Activated T-cell treated with anti-CD3 and anti-CD28 coated beads for 1 hour (primary cell): Measurements from ENCODE around the gene SPEM1.

ENCODE experiments used
- DNase-seq: peaks from one replicate; pipeline ENCODE4 v3.0.0-alpha.2; 2020; ENCODE audit warnings: low read depth

The SPEM1 gene, protein sequence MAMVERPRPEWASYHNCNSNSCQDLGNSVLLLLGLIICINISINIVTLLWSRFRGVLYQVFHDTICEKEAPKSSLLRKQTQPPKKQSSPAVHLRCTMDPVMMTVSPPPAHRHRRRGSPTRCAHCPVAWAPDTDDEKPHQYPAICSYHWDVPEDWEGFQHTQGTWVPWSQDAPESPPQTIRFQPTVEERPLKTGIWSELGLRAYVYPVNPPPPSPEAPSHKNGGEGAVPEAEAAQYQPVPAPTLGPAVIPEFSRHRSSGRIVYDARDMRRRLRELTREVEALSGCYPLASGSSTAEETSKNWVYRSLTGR

GRCh38 chr17:7419819-7420610 is at the start of gene SPEM1:
Gene SPEM1, plus strand, starts transcription at chr17:7420324. Its CDS starts 61 bp downstream, at chr17:7420385.
- no peak for DNase-seq

DNA sequence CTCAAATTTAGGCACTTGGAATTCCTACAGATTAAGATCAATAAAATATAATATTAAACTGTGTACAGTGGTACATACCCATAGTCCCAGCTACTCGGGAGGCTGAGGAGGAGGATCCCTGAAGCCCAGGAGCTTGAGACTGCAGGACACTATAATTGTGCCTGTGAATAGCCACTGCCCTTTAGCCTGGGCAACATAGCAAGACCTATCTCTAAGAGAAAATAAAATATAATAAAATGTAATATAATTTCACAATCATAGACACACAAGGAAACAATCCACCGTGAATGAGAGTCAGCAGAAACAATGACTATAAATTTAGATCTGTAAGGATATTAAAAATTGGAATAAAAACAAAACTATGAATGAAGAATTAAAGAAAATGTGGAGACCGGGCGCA is 49.3 kb upstream of the SPEM1 start:
- DNase-seq: no peak

GRCh38 chr17:7374353-7374752 is 45.8 kb upstream of the SPEM1 start:
- DNase-seq: no peak

GRCh38 chr17:7379134-7379533 is 41.0 kb upstream of the SPEM1 start:
- DNase-seq: no peak

DNA sequence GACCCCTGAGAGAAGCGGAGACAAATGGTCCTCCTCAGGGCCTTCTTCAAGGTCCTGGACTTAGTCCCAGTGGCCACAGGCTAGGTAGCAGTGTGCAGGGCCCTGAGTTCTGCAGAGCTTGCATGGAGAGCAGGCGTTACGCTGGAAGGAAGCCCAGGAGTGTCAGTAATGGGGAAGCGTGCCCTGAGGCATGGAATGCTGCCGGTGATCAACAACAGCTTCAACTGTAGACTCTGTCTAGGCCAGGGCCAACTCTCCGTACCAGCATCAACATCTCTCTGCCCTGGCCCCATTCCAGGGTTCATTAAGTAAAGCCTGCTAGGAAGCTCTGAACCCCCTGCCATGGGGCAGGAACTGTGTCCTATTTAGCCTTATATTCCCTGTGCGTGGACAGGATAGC is 39.8 kb upstream of the SPEM1 start:
- DNase-seq: no peak

DNA sequence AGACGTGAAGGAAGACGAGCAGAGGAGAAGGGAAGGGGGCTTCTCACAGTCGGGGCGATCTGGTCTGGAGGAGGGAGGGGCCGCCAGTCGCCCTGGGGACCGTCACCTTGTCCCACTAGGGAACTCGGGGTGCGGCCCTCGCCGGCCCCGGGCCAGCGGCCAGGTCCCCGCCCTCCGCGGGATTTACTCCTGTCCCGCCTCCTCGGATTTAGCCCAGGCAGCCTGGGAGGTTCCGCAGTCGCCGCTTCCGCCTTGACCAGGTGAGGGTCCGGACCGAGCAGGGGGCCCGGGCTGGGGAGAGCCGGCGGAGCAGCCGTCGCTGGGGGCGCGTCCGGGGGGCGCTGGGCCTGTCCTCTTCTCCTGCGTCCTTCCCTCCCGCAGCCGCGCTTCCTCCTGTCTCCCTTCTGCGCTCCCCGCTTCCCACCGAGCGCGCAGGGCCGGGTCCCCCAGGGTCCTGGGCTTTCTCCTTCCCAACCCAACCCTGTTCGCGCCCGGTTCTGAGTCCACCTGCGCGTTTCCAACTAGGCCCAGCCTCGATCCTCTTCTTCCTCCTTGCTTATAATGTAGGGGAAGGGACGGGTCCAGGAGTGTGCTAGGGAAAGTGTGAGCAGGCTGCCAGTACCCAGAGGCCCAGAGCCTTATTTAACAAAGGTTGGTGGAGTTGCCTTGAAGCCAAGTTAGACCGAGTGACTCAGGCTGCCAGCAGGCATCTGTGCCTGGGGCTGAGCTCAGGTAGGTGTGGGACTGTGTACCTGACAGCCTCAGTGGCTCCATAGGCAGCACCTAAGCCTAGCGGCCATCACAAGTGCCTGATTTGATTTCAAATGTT is 39.1 kb upstream of the SPEM1 start, which contains the start of gene TNK1:
Gene TNK1, plus strand, starts transcription at position 235 of the 829 bp plus-strand sequence. CDS start 1,838 bp downstream, outside the sequence.
- no peak for DNase-seq

DNA sequence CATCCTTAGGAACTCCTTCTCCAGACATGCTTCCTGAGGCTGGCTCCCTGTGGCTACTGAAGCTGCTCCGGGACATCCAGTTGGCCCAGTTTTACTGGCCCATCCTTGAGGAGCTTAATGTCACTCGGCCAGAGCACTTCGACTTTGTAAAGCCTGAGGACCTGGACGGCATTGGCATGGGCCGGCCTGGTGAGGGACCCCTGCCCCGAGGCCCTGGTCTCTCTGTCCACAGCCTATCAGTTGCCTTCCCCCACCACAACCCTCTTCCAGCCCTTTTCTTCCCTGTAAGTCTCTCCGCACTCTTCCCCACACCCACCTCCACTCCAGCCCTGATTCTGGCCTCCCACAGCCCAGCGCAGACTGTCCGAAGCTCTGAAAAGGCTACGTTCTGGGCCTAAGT is 37.2 kb upstream of the SPEM1 start:
- DNase-seq: no peak

DNA sequence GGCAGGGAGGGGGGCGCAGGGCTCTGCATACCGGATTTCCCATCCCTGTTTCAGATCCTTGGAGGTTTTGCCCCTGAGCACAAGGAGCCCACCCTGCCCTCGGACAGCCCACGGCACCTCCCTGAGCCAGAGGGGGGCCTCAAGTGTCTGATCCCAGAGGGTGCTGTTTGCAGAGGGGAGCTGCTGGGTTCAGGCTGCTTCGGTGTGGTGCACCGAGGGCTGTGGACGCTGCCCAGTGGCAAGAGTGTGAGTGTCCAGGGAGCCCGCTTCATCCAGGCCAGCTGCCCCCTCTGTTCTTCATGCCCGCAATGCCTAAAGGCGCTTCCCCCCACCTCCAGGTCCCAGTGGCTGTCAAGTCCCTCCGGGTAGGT is 36.8 kb upstream of the SPEM1 start:
- DNase-seq: no peak

DNA sequence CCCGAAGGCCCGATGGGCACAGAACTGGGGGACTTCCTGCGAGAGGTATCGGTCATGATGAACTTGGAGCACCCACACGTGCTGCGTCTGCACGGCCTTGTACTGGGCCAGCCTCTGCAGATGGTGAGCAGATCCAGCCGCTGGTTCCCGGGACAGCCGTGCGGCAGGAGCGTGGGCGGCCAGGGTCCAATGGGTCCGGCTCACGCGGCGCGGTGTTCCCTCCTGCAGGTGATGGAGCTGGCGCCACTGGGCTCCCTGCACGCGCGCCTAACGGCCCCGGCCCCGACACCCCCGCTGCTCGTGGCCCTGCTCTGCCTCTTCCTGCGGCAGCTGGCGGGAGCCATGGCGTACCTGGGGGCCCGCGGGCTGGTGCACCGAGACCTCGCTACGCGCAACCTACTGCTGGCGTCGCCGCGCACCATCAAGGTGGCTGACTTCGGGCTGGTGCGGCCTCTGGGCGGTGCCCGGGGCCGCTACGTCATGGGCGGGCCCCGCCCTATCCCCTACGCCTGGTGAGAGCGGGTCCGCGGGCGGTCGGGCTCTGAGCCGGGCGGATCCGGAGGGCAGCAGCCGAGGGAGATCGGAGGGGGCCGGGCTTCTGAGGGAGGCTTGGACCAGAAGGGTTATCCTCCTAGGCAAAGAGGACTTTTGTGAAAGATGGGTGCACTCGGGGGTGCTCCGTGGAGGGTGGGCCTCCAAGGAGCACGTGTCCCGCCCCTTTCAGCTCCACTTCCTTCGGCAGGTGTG is 36.2 kb upstream of the SPEM1 start:
- DNase-seq: peak; percentile 67

DNA sequence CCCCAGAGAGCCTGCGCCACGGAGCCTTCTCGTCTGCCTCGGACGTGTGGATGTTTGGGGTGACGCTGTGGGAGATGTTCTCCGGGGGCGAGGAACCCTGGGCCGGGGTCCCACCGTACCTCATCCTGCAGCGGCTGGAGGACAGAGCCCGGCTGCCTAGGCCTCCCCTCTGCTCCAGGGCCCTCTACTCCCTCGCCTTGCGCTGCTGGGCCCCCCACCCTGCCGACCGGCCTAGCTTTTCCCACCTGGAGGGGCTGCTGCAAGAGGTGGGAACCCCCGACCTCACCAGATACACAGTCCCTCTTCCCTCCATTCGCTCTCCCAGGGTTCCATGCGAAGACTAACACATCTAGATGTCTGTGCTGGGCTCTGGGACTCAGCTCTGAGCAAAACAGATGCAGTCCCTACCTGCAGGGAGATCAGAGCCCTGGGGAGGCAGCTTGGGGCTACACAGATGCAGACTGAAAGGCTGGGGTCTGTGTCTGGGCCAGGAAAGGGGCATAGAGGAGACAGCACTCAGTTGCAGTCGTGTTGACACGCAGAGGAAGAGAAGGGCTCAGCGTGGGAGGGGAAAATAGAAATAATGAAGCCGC is 35.5 kb upstream of the SPEM1 start:
- no peak for DNase-seq

GRCh38 chr17:7388856-7389255 is 31.3 kb upstream of the SPEM1 start:
- DNase-seq: no peak

DNA sequence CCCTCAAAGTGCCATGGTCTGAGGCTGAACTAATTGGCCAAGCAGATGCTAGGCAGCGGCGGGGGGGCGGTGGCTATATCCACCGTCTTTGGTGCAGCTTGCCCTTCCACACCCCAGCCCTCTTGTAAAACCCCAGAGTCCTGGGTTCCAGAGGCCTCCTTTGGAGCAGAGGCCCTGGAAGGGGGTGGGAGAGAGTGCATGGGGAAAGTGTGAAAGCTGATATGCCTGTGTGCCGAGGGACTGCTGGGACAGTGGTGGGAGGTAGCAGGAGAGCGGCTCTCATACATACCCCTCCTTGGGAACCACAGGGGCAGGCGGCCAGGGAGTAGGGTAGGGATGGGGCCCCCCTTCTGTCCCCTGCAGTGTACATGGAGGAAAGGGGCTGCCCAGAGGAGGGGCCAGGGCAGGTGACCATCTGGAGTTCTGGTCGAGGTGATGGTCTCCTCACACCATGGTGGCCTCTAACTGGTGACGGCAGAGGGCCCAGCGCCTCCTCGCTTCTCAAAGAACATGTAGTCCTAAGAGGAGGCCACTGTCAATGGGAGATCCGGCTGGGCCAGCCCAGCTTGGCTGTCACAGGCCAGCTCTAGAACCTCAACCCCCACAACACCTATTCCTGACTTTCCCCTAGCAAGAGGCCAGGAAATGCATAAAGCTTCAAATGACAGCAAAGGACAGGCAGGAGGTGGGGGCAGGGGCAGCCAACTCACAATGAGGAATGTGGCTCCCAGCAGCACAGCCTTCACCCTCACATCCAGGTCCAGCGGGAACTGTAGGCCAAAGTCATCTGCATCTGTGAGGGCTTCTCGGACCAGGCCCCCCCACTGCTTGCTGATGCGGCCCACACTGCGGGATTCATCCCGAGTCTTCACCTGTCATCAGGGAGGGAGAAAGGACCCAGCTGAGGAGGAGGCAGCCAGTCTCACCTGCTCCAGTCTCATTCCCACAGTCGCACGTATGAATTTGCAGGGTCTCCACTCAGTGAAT is 29.9 kb upstream of the SPEM1 start:
- DNase-seq: no peak

GRCh38 chr17:7391307-7391706 is 28.8 kb upstream of the SPEM1 start:
- DNase-seq: no peak

DNA sequence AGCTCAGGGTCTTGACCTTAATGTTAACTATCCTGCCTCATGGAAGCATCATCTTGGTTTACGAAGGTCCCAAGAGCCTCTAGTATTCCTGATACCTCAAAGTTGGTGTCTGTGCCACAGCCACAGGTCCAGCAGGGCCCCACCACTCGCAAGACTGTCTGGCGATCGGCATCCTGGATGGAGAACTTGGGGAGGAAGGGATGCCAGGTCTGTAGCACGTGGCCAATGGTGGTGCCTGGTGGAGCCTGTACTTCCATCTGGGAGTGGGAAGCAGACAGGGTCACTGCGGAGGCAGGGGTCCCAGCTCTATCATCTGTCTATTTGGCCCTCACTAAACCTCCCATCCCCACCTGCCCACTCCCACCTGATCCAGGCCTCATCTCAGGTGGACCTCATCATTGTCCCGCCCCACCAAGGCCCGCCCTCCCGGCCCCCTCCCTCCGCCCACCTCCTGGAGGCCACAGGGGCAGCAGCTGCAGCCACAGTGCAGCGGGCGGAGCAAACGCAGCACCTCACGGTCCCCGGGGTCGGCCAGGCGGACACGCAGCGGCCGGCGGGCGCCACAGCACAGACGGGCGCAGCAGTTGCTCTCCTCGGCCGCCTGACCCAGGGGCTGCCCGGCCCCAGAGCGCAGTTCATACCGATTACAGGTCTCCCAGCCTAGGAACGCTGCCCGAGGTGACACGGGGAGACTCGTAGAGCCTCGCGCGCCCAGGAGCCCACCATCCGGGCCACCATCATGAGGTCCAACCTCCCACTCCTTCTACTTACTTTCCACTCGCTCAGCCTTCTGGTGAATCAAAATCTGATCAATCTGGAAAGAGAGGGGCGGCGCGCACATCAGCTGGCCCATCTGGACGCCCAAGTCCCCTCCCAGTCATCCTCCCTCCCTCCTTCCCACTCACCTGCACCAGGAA is 27.2 kb upstream of the SPEM1 start:
- no peak for DNase-seq

GRCh38 chr17:7393613-7394451 is 26.3 kb upstream of the SPEM1 start:
- DNase-seq: peak; percentile 53

DNA sequence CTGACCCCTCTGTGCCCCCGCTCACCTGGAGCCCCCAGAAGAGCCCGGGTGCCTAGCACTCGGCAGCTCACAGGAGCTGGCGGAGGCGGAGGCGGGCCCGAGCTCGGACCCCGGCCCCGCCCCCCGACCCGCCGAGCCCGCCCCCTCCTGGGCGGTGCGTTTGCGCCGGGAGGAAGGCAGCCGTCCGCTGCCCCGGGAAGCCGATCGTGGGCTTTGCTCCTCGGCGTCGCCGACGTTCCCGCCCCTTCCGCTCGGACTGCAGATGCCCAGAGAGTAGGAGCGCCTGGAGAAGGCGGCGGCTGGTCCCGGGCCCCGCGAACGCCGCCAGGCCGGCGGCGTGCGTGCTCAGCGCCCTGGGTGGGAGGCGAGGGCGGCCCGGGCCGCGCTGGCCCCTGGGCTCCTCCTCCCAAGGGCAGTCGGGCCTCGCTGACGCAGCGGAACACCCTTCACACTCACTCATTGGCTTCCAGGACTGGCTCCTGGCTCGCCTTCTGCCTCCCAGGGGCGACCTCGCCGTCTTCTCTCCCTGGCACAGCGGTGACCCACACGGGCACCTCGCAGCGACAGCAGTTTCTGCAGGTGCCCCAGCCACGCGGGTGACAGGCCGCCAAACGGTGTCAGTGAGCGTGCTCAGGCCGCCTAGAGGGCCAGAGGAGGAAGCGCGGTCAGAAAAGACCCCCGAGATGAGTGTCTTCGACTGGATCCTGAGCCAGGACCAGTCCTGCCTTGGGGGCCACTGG is 25.5 kb upstream of the SPEM1 start, which contains the start of gene PLSCR3:
Gene PLSCR3, minus strand, starts transcription at position 74 of the 740 bp plus-strand sequence. CDS start 415 bp downstream, outside the sequence.
- peak; percentile 76 for DNase-seq

DNA sequence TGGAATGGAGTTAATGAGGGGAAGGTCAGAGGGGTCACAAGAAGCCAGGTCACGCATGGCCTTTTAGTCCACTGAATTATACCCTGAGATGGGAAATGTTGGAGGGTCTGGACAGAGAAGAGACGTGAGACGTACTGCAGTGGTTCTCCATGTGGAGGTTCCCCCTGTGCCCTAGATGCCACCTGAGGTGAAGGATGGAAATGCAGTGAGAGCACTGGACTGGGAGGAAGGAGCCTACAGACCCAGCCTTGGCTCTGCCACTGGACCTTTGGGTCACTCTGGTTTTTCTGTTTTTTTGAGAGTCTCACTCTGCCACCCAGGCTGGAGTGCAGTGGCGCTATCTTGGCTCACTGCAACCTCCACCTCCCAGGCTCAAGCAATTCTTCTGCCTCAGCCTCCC is 24.0 kb upstream of the SPEM1 start:
- DNase-seq: no peak
